WERI-Rb-1 (cell line): ENCODE data around the gene ACTRT2.

Experiments used
- DNase-seq: peaks from one replicate; pipeline ENCODE4 v3.0.0-alpha.2; 2020
- H3K27ac ChIP-seq: fragments of 250-450 bp; sonication (Bioruptor Pico); 2 replicates; pipeline ENCODE4 v1.5.1; 2020; ENCODE audit warnings: mild to moderate bottlenecking, moderate library complexity
- H3K27me3 ChIP-seq: fragments of 250-450 bp; sonication (Bioruptor Pico); 2 replicates; pipeline ENCODE4 v1.5.1; 2021; ENCODE audit warnings: mild to moderate bottlenecking, low read depth, moderate library complexity; ENCODE audit not compliant: insufficient read depth, severe bottlenecking
- H3K36me3 ChIP-seq: fragments of 250-450 bp; sonication (Bioruptor Pico); 2 replicates; pipeline ENCODE4 v1.5.1; 2020; ENCODE audit warnings: mild to moderate bottlenecking, moderate library complexity
- H3K4me3 ChIP-seq: 2 replicates; pipeline ENCODE4 v1.5.1; 2011; ENCODE audit warnings: low read depth, mild to moderate bottlenecking, control low read depth, low read length
- H3K9me3 ChIP-seq: fragments of 250-450 bp; sonication (Bioruptor Pico); 2 replicates; pipeline ENCODE4 v1.5.1; 2021; ENCODE audit warnings: mild to moderate bottlenecking, moderate library complexity; ENCODE audit not compliant: severe bottlenecking
- TF ChIP-seq, protein P1 (sequence below): IDR thresholded peaks from 2 replicates; pipeline ENCODE4 v1.5.1; 2011; ENCODE audit warnings: low read depth, mild to moderate bottlenecking, control low read depth, inconsistent platforms, low read length

Gene ACTRT2

DNA sequence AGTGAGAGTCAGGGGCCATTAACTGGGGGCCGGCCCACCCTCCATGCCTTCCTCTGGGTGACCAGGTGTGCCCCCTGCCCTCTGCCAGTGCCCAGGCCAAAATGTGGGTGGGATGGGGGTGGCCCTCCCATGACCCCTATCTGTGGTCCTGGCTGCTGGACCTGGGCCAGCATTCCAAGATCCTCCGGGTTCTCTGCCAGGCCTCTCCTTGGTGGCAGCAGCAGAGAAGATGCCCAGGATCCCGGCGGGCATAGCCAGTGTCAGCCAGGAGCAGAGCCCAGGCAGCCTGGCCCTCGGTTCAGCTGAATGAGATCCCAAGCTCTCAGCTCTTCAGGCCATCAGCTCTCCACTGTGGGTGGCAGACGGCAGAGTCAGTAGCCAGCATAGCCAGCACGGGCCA, 31.3 kb upstream of the ACTRT2 start:
- TF ChIP-seq, protein P1, sequence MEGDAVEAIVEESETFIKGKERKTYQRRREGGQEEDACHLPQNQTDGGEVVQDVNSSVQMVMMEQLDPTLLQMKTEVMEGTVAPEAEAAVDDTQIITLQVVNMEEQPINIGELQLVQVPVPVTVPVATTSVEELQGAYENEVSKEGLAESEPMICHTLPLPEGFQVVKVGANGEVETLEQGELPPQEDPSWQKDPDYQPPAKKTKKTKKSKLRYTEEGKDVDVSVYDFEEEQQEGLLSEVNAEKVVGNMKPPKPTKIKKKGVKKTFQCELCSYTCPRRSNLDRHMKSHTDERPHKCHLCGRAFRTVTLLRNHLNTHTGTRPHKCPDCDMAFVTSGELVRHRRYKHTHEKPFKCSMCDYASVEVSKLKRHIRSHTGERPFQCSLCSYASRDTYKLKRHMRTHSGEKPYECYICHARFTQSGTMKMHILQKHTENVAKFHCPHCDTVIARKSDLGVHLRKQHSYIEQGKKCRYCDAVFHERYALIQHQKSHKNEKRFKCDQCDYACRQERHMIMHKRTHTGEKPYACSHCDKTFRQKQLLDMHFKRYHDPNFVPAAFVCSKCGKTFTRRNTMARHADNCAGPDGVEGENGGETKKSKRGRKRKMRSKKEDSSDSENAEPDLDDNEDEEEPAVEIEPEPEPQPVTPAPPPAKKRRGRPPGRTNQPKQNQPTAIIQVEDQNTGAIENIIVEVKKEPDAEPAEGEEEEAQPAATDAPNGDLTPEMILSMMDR, result no peak
- no peak overlapping the region for H3K27ac ChIP-seq
- H3K9me3 ChIP-seq, result peaks cover 8% of the 10 kb centered on the region
- peaks cover 39% of the 10 kb centered on the region for H3K27me3 ChIP-seq
- DNase-seq, result no peak
- H3K4me3 ChIP-seq, result no peak overlapping the region
- H3K36me3 ChIP-seq, result no peaks in the 10 kb centered on the region

DNA sequence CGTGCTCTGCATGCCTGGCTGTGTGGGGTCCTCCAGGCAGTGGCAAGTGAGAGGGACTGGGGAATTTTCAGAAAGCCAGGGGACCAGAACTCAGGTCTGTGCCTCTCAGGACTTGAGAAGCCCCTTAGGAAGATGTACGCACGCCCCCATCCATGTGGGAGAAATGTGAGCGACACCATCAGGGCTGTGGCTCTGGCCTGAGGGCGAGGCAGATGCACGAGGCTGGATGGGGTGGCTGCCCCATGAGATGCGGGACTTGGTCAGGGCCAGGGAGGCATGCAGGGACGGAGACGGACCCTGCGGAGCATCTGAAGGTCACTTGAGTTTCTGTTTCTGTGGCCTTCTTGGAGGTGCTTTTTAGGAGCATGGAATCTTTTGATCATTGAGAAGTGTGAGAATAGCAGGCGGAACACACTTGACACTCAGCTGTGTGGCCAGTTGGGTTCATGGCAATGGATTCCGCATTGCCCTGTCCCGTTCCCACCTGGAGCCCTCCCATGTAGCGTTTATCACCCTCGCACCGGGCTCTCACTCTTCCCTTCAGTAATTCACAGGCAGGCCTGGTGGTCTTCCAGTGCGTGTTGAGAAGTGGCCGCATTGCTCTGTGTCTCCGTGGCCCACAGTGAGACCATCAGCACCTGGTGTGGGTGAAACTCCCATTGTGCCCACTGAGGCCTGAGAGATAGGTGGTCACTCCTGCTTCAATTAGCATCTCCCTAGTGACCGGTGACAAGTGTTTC, 30.7 kb upstream of the ACTRT2 start:
- DNase-seq, result no peak
- Histone ChIP-seq H3K27me3 (peaks cover 40% of the 10 kb centered on the region), H3K4me3 (no peak overlapping the region), H3K36me3 (no peaks in the 10 kb centered on the region), H3K9me3 (peaks cover 8% of the 10 kb centered on the region), H3K27ac (no peak overlapping the region)
- TF ChIP-seq, protein P1, result no peak

DNA sequence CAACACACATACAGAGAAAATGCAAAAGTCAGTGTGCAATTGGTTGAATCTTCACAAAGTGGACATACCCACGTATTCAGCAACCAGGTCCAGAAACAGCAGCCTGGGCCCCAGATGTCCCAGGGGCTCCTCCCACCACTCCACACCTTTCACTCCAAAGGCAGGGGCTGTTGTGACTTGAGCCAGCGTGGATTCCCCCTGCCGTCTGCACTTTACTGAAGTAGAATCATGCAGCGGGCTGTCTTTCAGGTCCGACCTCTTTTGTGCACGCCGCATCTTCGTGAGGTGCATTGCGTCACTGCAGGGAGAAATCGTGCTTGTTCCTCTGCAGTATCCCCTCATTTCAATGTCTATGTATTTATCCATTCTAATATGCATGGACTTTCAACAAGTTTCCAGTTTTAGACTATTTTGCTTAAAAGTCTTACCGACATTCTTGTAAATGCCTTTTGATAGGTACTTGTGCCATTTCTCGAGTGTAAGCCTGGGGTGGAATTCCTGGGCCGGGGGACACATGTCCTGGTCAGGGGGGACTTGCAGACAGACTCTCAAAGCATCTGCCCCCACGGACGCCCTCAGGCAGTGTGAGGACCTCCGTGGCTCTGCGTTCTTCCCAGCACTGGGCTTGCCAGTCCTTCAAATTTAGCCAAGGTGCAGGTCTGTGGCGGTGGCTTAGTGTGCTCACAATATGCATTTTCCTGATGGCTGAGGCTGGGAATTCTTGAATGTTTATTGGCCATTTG, 29.3 kb upstream of the ACTRT2 start:
- H3K9me3 ChIP-seq, result peaks cover 11% of the 10 kb centered on the region
- no peak for DNase-seq

DNA sequence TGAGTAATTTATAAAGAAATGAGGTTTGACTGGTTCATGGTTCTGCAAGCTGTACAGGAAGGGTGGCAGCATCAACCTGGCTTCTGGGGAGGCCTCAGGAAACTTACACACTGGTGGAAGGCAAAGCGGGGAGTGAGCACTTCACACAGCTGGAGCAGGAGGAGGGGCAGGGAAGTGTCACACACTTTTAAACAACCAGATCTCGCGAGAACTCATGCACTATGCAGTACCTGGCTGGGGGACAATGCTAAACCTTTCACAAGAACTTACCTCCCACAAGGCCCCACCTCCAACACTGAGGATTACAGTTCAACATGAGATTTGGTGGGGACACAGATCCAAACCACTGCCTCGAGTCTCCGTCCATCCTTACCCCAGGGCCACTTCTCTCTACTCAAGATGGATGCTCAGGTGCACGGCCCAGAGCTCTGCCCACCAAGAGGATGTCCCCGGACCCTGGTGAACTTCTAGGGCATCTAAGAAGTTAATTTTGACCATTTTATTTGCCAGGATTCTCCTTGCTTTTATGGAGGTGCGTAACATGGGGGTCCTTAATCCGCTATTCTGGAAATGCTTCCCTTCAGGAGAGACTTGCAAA, 22.7 kb upstream of the ACTRT2 start:
- DNase-seq, result no peak
- H3K9me3 ChIP-seq, result peaks cover 11% of the 10 kb centered on the region

More for the DNA sequence above, 29.3 kb upstream of the ACTRT2 start:
- Histone ChIP-seq H3K4me3 (no peak overlapping the region), H3K27me3 (peaks cover 44% of the 10 kb centered on the region), H3K27ac (no peak overlapping the region), H3K36me3 (no peaks in the 10 kb centered on the region)
- TF ChIP-seq, protein P1, result no peak

DNA sequence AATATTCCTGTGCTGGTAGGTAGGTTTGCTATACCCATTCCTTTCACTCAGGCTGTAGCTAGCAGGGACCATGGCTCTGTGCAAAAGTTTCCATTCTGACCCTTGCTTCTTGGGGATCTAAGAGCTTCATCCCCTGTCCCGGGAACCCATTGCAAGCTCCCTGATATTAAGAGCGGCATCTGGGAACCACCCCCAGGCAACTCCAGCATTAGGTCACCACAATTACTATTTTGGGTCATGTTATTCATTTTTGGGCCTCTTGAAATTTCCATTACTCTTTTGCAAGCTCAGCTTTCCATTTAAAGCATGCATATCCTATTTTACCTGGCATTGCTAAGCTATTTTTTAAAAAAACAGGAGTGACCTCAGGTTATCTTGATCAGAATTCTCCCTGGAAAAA, 22.1 kb upstream of the ACTRT2 start:
- H3K4me3 ChIP-seq, result no peak overlapping the region
- H3K27me3 ChIP-seq, result peaks cover 59% of the 10 kb centered on the region
- DNase-seq, result no peak
- no peaks in the 10 kb centered on the region for H3K36me3 ChIP-seq
- no peak overlapping the region for H3K27ac ChIP-seq
- TF ChIP-seq, protein P1, result no peak
- H3K9me3 ChIP-seq, result peaks cover 9% of the 10 kb centered on the region

More for the DNA sequence above, 22.7 kb upstream of the ACTRT2 start:
- TF ChIP-seq, protein P1, result no peak
- peaks cover 55% of the 10 kb centered on the region for H3K27me3 ChIP-seq
- H3K4me3 ChIP-seq, result no peak overlapping the region
- H3K27ac ChIP-seq, result no peak overlapping the region
- H3K36me3 ChIP-seq, result no peaks in the 10 kb centered on the region
